SK-N-SH treated with all-trans-retinoic acid at 6 μM for 48 hours (cell line): Measurements from ENCODE around the gene ANTXR2.

Experiments used
- ATAC-seq: fragments of 200-7000 bp; cut with Tn5 transposase; 3 replicates; pipeline ENCODE4 v1.9.1; 2020; ENCODE audit warnings: mild to moderate bottlenecking, moderate library complexity
- ARNTL ChIP-seq: fragments of 450-650 bp; formaldehyde crosslinking; IDR thresholded peaks from 2 replicates; pipeline ENCODE4 v1.5.0; 2020; ENCODE audit warnings: low read depth, mild to moderate bottlenecking, moderate library complexity, borderline replicate concordance
- BACH2 ChIP-seq: fragments of 250-450 bp; sonication (Bioruptor Pico); IDR thresholded peaks from 2 replicates; pipeline ENCODE4 v1.9.0; 2021; ENCODE audit warnings: mild to moderate bottlenecking, borderline replicate concordance
- CSDC2 ChIP-seq: fragments of 250-450 bp; sonication (Bioruptor Pico); IDR thresholded peaks from 2 replicates; pipeline ENCODE4 v1.5.0; 2020; ENCODE audit warnings: mild to moderate bottlenecking, moderate library complexity
- ESRRG ChIP-seq: fragments of 250-450 bp; sonication (Bioruptor Pico); IDR thresholded peaks from 2 replicates; pipeline ENCODE4 v1.6.1; 2021; ENCODE audit warnings: mild to moderate bottlenecking
- ISL1 ChIP-seq: fragments of 250-450 bp; sonication (Bioruptor Pico); IDR thresholded peaks from 2 replicates; pipeline ENCODE4 v2.1.2; 2022; ENCODE audit warnings: mild to moderate bottlenecking, moderate library complexity
- OSR1 ChIP-seq: fragments of 250-450 bp; sonication (Bioruptor Pico); IDR thresholded peaks from 2 replicates; pipeline ENCODE4 v1.8.0; 2022; ENCODE audit warnings: moderate library complexity, mild to moderate bottlenecking, inconsistent platforms
- PPARA ChIP-seq: fragments of 250-450 bp; sonication (Bioruptor Pico); IDR thresholded peaks from 2 replicates; pipeline ENCODE4 v1.5.0; 2020; ENCODE audit warnings: mild to moderate bottlenecking, borderline replicate concordance
- RARB ChIP-seq: fragments of 250-450 bp; sonication (Bioruptor Pico); IDR thresholded peaks from 2 replicates; pipeline ENCODE4 v1.8.0; 2021; ENCODE audit warnings: mild to moderate bottlenecking, moderate library complexity
- SNAI2 ChIP-seq: fragments of 250-450 bp; sonication (Bioruptor Pico); IDR thresholded peaks from 2 replicates; pipeline ENCODE4 v1.5.0; 2020; ENCODE audit warnings: mild to moderate bottlenecking, moderate library complexity
- TOX ChIP-seq: fragments of 250-450 bp; sonication (Bioruptor Pico); IDR thresholded peaks from 2 replicates; pipeline ENCODE4 v1.8.0; 2021; ENCODE audit warnings: mild to moderate bottlenecking, moderate library complexity, borderline replicate concordance
- TSHZ2 ChIP-seq: fragments of 250-450 bp; sonication (Bioruptor Pico); IDR thresholded peaks from 2 replicates; pipeline ENCODE4 v1.5.0; 2020; ENCODE audit warnings: mild to moderate bottlenecking, moderate library complexity
- ZC3H10 ChIP-seq: fragments of 250-450 bp; sonication (Bioruptor Pico); IDR thresholded peaks from 2 replicates; pipeline ENCODE4 v1.5.1; 2021; ENCODE audit warnings: mild to moderate bottlenecking, moderate library complexity
- ZFP3 ChIP-seq: fragments of 250-450 bp; sonication (Bioruptor Pico); IDR thresholded peaks from 2 replicates; pipeline ENCODE4 v1.5.0; 2020; ENCODE audit warnings: mild to moderate bottlenecking, moderate library complexity
- ZFP30 ChIP-seq: fragments of 450-650 bp; formaldehyde crosslinking; IDR thresholded peaks from 2 replicates; pipeline ENCODE4 v1.5.0; 2022; ENCODE audit warnings: mild to moderate bottlenecking, moderate library complexity
- ZNF565 ChIP-seq: fragments of 450-650 bp; formaldehyde crosslinking; conservative IDR thresholded peaks from 2 replicates; pipeline ENCODE4 v1.5.0; 2020; ENCODE audit warnings: low read depth, mild to moderate bottlenecking, moderate library complexity
- ZNF70 ChIP-seq: fragments of 450-650 bp; formaldehyde crosslinking; IDR thresholded peaks from 2 replicates; pipeline ENCODE4 v1.5.0; 2020; ENCODE audit warnings: mild to moderate bottlenecking, moderate library complexity
- ZNF8 ChIP-seq: fragments of 450-650 bp; formaldehyde crosslinking; IDR thresholded peaks from 2 replicates; pipeline ENCODE4 v1.5.0; 2020; ENCODE audit warnings: mild to moderate bottlenecking, moderate library complexity
- TF ChIP-seq, protein P1 (sequence below): fragments of 250-450 bp; sonication (Bioruptor Pico); IDR thresholded peaks from 2 replicates; pipeline ENCODE4 v1.5.1; 2020; ENCODE audit warnings: low read depth, mild to moderate bottlenecking, moderate library complexity
- TF ChIP-seq, protein P2 (sequence below): fragments of 250-450 bp; sonication (Bioruptor Pico); IDR thresholded peaks from 2 replicates; pipeline ENCODE4 v1.8.0; 2020; ENCODE audit warnings: mild to moderate bottlenecking, moderate library complexity, borderline replicate concordance
- TF ChIP-seq, protein P3 (sequence below): fragments of 250-450 bp; sonication (Bioruptor Pico); IDR thresholded peaks from 2 replicates; pipeline ENCODE4 v1.8.0; 2021; ENCODE audit warnings: low read depth, mild to moderate bottlenecking, moderate library complexity, borderline replicate concordance

The ANTXR2 gene

DNA sequence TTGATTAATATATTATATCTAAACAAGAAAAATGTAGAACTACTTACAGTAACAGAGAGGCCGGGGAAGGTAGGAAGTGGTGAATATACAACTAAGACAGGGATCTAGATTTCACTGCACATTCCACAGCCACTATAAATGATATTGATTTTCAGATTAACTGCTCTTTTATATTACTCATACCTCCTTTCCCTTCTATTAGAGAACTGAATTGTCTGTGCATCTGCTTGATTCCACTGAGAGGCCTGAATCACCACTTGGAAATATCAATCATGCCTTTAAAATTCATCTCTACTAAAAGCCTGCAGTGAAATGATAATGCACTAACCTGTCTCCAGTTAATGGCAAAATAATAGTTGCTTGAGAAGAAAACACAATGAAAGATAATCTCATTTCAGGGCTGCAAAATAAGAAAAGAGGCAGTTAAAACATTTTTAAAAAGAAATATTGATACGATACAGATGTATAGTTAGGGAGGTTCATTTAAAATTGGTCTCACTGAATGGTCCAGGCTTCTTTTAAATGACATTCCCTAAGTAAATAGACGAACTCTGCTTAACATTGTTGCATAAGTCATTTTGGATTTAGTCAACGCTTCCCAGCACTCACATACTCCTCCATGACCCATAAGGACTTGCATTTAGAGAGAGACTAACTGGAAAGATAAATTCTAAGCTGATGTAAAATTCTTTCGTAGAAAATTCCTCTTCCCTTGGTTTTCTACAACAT is 3.8 kb downstream of the ANTXR2 start:
- TF ChIP-seq, protein P1, sequence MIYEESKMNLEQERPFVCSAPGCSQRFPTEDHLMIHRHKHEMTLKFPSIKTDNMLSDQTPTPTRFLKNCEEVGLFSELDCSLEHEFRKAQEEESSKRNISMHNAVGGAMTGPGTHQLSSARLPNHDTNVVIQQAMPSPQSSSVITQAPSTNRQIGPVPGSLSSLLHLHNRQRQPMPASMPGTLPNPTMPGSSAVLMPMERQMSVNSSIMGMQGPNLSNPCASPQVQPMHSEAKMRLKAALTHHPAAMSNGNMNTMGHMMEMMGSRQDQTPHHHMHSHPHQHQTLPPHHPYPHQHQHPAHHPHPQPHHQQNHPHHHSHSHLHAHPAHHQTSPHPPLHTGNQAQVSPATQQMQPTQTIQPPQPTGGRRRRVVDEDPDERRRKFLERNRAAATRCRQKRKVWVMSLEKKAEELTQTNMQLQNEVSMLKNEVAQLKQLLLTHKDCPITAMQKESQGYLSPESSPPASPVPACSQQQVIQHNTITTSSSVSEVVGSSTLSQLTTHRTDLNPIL, result peak; percentile 57; the same call in 1 of the 2 replicates
- TF ChIP-seq RARB (CRISPR knock-in tag) (no peak), ISL1 (CRISPR knock-in tag) (peak; percentile 98), ARNTL (CRISPR knock-in tag) (no peak), ZFP30 (CRISPR knock-in tag) (no peak), ZC3H10 (no peak), SNAI2 (CRISPR knock-in tag) (no peak), BACH2 (CRISPR knock-in tag) (no peak)
- TF ChIP-seq, protein P2, sequence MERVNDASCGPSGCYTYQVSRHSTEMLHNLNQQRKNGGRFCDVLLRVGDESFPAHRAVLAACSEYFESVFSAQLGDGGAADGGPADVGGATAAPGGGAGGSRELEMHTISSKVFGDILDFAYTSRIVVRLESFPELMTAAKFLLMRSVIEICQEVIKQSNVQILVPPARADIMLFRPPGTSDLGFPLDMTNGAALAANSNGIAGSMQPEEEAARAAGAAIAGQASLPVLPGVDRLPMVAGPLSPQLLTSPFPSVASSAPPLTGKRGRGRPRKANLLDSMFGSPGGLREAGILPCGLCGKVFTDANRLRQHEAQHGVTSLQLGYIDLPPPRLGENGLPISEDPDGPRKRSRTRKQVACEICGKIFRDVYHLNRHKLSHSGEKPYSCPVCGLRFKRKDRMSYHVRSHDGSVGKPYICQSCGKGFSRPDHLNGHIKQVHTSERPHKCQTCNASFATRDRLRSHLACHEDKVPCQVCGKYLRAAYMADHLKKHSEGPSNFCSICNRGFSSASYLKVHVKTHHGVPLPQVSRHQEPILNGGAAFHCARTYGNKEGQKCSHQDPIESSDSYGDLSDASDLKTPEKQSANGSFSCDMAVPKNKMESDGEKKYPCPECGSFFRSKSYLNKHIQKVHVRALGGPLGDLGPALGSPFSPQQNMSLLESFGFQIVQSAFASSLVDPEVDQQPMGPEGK (CRISPR knock-in tag), result peak; percentile 74; the same call in 1 of the 2 replicates
- ATAC-seq, result peak; percentile 12

DNA sequence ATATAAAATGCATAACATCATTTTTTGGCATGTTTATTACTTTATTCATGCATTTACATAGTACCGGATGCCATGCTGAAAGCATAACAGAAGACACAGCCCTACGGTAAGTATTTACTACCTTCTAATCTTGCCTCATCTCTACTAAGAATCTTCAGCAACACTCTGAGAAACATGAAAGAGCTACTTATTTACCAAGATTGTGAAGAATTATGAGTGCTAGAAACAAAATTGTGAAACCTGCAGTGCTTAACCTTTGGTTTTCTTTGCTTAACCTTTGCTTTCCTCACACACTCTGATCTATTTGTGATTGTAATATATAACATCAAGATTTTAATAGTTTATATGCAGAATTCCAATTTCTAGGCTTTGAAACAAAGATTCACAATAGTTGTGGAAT is 7.4 kb downstream of the ANTXR2 start:
- TF ChIP-seq BACH2 (CRISPR knock-in tag) (no peak), ZNF565 (CRISPR knock-in tag) (no peak), PPARA (CRISPR knock-in tag) (no peak), ESRRG (CRISPR knock-in tag) (no peak), ZNF8 (no peak), ISL1 (CRISPR knock-in tag) (no peak), SNAI2 (CRISPR knock-in tag) (no peak), ZFP3 (CRISPR knock-in tag) (no peak), ZNF70 (no peak), CSDC2 (CRISPR knock-in tag) (no peak)
- TF ChIP-seq, protein P2 (CRISPR knock-in tag), result no peak
- TF ChIP-seq, protein P1, result no peak
- no peak for ATAC-seq

- TF ChIP-seq ZFP30 (CRISPR knock-in tag), result no peak
- no peak for TF ChIP-seq OSR1 (CRISPR knock-in tag)
- TF ChIP-seq BACH2 (CRISPR knock-in tag), result no peak
- no peak for TF ChIP-seq TOX (CRISPR knock-in tag)
- TF ChIP-seq ZC3H10, result no peak
- TF ChIP-seq CSDC2 (CRISPR knock-in tag), result no peak
- TF ChIP-seq, protein P3, sequence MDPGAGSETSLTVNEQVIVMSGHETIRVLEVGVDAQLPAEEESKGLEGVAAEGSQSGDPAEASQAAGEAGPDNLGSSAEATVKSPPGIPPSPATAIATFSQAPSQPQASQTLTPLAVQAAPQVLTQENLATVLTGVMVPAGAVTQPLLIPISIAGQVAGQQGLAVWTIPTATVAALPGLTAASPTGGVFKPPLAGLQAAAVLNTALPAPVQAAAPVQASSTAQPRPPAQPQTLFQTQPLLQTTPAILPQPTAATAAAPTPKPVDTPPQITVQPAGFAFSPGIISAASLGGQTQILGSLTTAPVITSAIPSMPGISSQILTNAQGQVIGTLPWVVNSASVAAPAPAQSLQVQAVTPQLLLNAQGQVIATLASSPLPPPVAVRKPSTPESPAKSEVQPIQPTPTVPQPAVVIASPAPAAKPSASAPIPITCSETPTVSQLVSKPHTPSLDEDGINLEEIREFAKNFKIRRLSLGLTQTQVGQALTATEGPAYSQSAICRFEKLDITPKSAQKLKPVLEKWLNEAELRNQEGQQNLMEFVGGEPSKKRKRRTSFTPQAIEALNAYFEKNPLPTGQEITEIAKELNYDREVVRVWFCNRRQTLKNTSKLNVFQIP (CRISPR knock-in tag), result no peak
- TF ChIP-seq ISL1 (CRISPR knock-in tag), result no peak
- ATAC-seq, result no peak
These were observed 10.5 kb downstream of the ANTXR2 start for GRCh38 chr4:80062527-80062926.

DNA sequence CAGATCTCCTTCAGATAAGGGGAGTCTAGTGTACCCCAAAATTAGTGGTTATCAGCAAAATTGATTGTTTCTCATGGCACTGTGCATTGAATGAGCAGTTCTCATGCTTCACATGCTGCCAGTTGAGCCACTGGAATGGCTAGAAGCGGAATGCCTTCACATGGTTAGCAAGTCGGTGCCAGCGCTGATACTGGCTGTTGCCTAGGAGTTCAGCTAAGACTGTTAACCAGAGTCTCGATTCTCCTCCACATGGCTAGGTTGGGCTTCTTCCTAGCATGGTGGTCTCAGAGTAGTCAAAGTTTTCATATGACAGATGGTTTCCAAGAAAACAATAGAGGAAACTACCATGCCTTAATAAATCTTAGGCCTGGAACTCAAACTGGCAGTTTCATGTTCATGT is 12.2 kb downstream of the ANTXR2 start:
- ATAC-seq, result no peak
- TF ChIP-seq RARB (CRISPR knock-in tag) (no peak), TSHZ2 (CRISPR knock-in tag) (no peak), OSR1 (CRISPR knock-in tag) (no peak), PPARA (CRISPR knock-in tag) (no peak), ARNTL (CRISPR knock-in tag) (no peak)
